AG09319 (cell line): Measurements from ENCODE around the gene CDKN2B-AS1.

ENCODE experiments used
- DNase-seq: peaks from one replicate; pipeline ENCODE4 v3.0.0-alpha.2; 2010; ENCODE audit warnings: low read depth; ENCODE audit errors: extremely low read depth
- TF ChIP-seq, protein P1 (sequence below): IDR thresholded peaks from 2 replicates; pipeline ENCODE4 v1.5.1; 2011; ENCODE audit warnings: low read depth, mild to moderate bottlenecking, inconsistent platforms, low read length, moderate library complexity

Gene CDKN2B-AS1

DNA sequence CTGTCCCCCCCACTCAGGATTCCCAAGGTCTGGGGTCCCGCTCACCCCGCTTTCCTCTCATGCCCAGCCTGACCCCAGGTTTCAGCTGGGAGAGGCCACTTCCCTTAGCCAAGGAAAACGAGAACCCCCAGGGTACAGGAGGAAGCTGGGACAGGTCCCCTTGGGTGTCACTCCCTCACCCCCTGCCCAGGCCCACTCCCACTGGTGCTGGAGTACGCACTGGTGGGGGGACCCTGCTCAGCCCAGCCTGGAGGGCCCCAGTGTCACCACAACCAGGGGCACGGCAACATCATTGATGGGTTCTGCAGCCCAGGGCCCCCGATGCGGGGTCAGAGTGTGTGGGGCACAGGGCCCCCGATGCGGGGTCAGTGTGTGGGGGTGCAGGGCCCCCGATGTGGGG is 159.5 kb downstream of the CDKN2B-AS1 start:
- no peak for DNase-seq
- TF ChIP-seq, protein P1, sequence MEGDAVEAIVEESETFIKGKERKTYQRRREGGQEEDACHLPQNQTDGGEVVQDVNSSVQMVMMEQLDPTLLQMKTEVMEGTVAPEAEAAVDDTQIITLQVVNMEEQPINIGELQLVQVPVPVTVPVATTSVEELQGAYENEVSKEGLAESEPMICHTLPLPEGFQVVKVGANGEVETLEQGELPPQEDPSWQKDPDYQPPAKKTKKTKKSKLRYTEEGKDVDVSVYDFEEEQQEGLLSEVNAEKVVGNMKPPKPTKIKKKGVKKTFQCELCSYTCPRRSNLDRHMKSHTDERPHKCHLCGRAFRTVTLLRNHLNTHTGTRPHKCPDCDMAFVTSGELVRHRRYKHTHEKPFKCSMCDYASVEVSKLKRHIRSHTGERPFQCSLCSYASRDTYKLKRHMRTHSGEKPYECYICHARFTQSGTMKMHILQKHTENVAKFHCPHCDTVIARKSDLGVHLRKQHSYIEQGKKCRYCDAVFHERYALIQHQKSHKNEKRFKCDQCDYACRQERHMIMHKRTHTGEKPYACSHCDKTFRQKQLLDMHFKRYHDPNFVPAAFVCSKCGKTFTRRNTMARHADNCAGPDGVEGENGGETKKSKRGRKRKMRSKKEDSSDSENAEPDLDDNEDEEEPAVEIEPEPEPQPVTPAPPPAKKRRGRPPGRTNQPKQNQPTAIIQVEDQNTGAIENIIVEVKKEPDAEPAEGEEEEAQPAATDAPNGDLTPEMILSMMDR = no peak

DNA sequence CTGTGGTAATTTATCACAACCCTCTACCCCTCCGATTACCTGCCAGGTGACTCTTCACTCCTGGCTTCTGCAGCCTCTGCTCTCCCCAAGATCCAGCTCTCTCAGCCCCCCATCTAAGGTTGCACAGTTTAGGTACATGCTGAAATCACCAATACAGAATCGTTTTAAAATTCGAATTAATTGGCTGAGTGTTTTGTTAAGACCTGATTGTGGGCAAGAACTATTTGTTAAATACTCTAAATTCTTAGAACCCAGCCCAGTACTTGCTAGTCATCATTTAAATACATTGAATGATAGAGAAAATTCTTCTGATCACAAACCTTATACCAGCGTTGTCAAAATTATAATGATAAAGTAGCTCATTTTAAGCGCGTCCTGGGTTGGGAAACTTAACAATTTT is 162.0 kb downstream of the CDKN2B-AS1 start:
- TF ChIP-seq, protein P1 = no peak
- DNase-seq = no peak

DNA sequence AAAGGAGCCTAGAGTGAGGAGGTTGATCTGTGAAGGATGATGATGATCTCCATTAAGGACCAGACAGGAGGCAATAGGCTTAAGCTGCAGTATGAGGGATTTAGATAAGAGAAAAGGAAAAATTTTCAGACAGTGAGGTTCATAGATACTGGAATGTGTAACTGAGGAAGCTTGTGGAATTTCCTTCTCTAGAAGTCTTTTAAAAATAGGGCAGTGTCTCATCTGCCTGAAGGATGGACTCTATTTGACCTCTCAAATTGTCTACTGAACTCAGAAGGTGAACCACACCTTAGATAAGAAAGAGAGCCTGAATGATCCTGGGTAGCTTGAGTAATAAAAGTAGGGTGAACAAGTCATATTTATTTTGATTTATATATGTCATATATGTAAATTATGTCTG is 162.7 kb downstream of the CDKN2B-AS1 start:
- TF ChIP-seq, protein P1 = no peak
- DNase-seq = no peak

DNA sequence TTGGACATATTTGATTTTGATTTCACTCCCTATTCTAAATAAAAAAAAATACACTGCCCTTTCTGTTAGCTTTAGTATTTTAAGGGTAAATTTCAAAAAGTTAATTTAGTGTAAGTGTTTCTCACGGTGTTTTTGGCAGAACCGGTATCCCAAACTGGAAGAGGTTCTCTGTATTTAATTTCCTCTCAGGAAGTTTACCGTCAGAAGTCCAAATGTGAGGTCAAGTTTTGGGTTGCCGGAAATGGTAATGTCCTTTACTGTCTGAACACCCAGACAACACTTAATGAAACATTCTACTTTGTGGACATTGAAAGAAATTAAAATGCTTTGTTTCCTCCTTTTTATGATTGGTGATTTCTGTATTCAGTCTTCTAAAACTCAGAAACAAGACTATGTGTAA is 163.2 kb downstream of the CDKN2B-AS1 start:
- TF ChIP-seq, protein P1 = no peak

DNA sequence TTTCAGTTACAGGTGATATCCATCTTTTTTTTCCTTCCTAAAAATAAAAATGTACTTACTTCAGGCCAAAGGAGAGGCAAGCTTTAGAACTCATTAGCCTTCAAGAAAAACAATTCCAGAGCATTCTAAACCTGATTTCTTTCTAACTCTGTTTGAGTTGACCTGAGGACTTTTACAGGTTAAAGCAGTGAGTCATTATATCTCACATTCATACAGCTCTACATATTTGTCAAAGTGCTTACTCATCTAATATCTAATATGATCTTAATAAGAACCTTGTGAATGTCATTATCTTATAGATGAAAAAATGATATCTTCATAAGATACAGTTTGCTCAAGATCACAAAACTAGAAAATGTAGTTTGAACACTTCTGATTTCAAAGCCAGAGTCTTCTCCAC is 163.7 kb downstream of the CDKN2B-AS1 start:
- no peak for DNase-seq
- TF ChIP-seq, protein P1 = no peak

More for the DNA sequence above, 163.2 kb downstream of the CDKN2B-AS1 start:
- no peak for DNase-seq

DNA sequence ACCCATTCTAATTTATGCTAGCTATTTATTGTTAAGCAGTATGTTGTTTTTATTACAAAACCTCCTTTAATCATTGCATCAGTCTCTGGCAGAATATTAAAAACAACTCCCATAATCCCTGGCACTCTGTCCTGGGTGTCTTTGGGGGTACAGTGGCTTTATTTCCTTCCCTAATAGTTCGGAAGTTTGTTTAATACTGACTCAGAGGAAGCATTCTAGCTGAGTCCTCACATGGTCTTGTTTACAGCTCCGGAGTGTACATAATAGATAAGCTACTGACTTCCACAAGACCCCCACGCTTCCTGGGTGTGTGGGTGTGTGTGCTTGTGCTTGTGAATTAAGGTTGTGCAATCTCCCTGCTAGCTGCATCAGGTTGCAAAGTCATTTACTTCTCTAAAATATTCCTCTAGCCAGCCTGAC is 164.3 kb downstream of the CDKN2B-AS1 start:
- TF ChIP-seq, protein P1 = no peak
- peak; percentile 52 for DNase-seq

DNA sequence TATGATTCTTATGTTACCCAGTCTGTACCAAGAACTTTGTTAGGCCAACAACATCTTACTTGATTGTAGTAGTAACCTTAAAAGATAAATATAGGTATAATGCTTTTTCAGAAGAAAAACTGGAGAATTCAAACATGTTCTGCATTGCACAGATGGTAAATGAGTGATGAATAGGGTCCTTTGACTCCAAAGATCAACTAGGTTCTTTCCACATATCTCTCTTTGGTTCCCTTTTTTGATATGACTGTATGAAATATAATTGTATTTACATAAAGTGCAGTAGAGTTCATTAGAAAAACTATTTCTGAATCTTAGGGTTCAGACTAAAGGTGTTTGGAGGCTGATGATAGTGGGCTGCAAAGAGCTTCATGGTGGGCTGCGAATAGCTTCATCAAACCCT is 165.0 kb downstream of the CDKN2B-AS1 start:
- no peak for DNase-seq
- TF ChIP-seq, protein P1 = no peak
